GM21723 (cell line): ENCODE results near the gene NSUN7.
"Not testable (repeated sequence)": the region's sequence is repeated elsewhere in the genome, so short reads cannot be mapped to it uniquely, and the experiment has no call there.

Source experiments
- ATAC-seq: cut with Tn5 transposase; IDR thresholded peaks from one replicate; pipeline ENCODE4 v1.9.1; 2021; ENCODE audit warnings: mild to moderate bottlenecking, moderate library complexity; ENCODE audit not compliant: unreplicated experiment

Gene NSUN7

GRCh38 chr4:40749717-40750460, at the start of gene NSUN7:
TSS of gene NSUN7 (plus strand) at chr4:40749955. CDS start at chr4:40750694, 739 bp downstream.
- peak; percentile 63 for ATAC-seq

GRCh38 chr4:40702137-40702799, 47.5 kb upstream of the NSUN7 start:
- no peak for ATAC-seq

- no peak for ATAC-seq
Measured at GRCh38 chr4:40702800-40703151, 47.0 kb upstream of the NSUN7 start.

- ATAC-seq, result no peak
Measured at GRCh38 chr4:40704073-40704472, 45.7 kb upstream of the NSUN7 start.

GRCh38 chr4:40710484-40711254, 39.1 kb upstream of the NSUN7 start:
- no peak for ATAC-seq

- ATAC-seq, result not testable (repeated sequence)
Measured at GRCh38 chr4:40713001-40713400, 36.8 kb upstream of the NSUN7 start.

- no peak for ATAC-seq
Measured at GRCh38 chr4:40713798-40714197, 36.0 kb upstream of the NSUN7 start.

GRCh38 chr4:40718586-40718985, 31.2 kb upstream of the NSUN7 start:
- ATAC-seq, result no peak

GRCh38 chr4:40719008-40719623, 30.6 kb upstream of the NSUN7 start:
- peak; percentile 69 for ATAC-seq

GRCh38 chr4:40720351-40720750, 29.4 kb upstream of the NSUN7 start:
- ATAC-seq, result no peak

GRCh38 chr4:40720916-40721315, 28.8 kb upstream of the NSUN7 start:
- no peak for ATAC-seq

- ATAC-seq, result no peak
Measured at GRCh38 chr4:40721730-40722171, 28.0 kb upstream of the NSUN7 start.

GRCh38 chr4:40722576-40723161, 27.1 kb upstream of the NSUN7 start:
- ATAC-seq, result peak; percentile 68

- no peak for ATAC-seq
Measured at GRCh38 chr4:40723728-40724127, 26.0 kb upstream of the NSUN7 start.

- ATAC-seq, result no peak
Measured at GRCh38 chr4:40728333-40728732, 21.4 kb upstream of the NSUN7 start.

GRCh38 chr4:40729555-40729954, 20.2 kb upstream of the NSUN7 start:
- no peak for ATAC-seq

GRCh38 chr4:40730091-40730679, 19.6 kb upstream of the NSUN7 start:
- no peak for ATAC-seq

- no peak for ATAC-seq
Measured at GRCh38 chr4:40731361-40731760, 18.4 kb upstream of the NSUN7 start.

- ATAC-seq, result no peak
Measured at GRCh38 chr4:40731792-40732245, 17.9 kb upstream of the NSUN7 start.

- no peak for ATAC-seq
Measured at GRCh38 chr4:40733752-40734151, 16.0 kb upstream of the NSUN7 start.
